HepG2 (cell line): Measurements from ENCODE around the gene PTGDR2. TPM values are rescaled to one million over a fixed set of nuclear protein-coding genes. Genes with fewer than 3 reads are reported as not detected.

ENCODE experiments used
- KDM2A ChIP-seq: sonication (generic); formaldehyde crosslinking; IDR thresholded peaks from 2 replicates; pipeline ENCODE4 v1.4.0; 2020; ENCODE audit warnings: low read depth, missing genetic modification reagents, borderline replicate concordance
- MTF1 ChIP-seq: sonication (generic); formaldehyde crosslinking; IDR thresholded peaks from 2 replicates; pipeline ENCODE4 v1.5.0; 2020; ENCODE audit warnings: missing genetic modification reagents
- PCBP1 ChIP-seq: fragments of 200-400 bp; formaldehyde crosslinking; IDR thresholded peaks from 2 replicates; pipeline ENCODE4 v1.6.1; 2017; ENCODE audit warnings: mild to moderate bottlenecking, low read depth, low read length, borderline replicate concordance
- ZBTB21 ChIP-seq: sonication (generic); formaldehyde crosslinking; IDR thresholded peaks from 2 replicates; pipeline ENCODE4 v1.4.0; 2020; ENCODE audit warnings: missing genetic modification reagents
- ZNF329 ChIP-seq: sonication (generic); formaldehyde crosslinking; IDR thresholded peaks from 2 replicates; pipeline ENCODE4 v1.9.0; 2021; ENCODE audit warnings: low read depth, mild to moderate bottlenecking, missing genetic modification reagents
- ZNF337 ChIP-seq: sonication (generic); formaldehyde crosslinking; IDR thresholded peaks from 2 replicates; pipeline ENCODE4 v1.5.1; 2020; ENCODE audit warnings: missing genetic modification reagents, low read depth, mild to moderate bottlenecking, borderline replicate concordance
- polyA plus RNA-seq, 8 experiments: library from polyadenylated mRNA; depleted of rRNA in 3 of 8; stranded (reverse) in 7 of 8; unstranded in 1 of 8; fragments of >200 nt; fragmentation: Illumina TruSeq in 4 of 8; extraction: Trizol in 4 of 8; gene quantifications; 2 replicates each; pipeline versions ENCODE4 v1.2.1 to v1.2.3, GENCODE V29; 2011 to 2016; ENCODE audit warnings: low read depth in 4 of 8, missing spikeins in 1 of 8, mixed read lengths in 1 of 8; ENCODE audit not compliant: insufficient read depth in 1 of 8
- total RNA-seq, 5 experiments: library from RNA; depleted of rRNA; stranded (reverse); fragments of >200 nt; fragmentation: Illumina TruSeq; extraction: Trizol; gene quantifications; 2 replicates each; pipeline ENCODE4 v1.2.3, GENCODE V29; 2016; ENCODE audit warnings: low read depth in 1 of 5
- TF ChIP-seq, protein P1 (sequence below): sonication (generic); formaldehyde crosslinking; IDR thresholded peaks from 2 replicates; pipeline ENCODE4 v1.4.0; 2020; ENCODE audit warnings: missing genetic modification reagents, borderline replicate concordance
- TF ChIP-seq, protein P2 (sequence below): sonication (generic); formaldehyde crosslinking; IDR thresholded peaks from 2 replicates; pipeline ENCODE4 v1.4.0; 2020; ENCODE audit warnings: missing genetic modification reagents
- TF ChIP-seq, protein P3 (sequence below): sonication (generic); formaldehyde crosslinking; IDR thresholded peaks from 2 replicates; pipeline ENCODE4 v1.4.0; 2020; ENCODE audit warnings: missing genetic modification reagents
- TF ChIP-seq, protein P4 (sequence below): sonication (generic); formaldehyde crosslinking; IDR thresholded peaks from 2 replicates; pipeline ENCODE4 v1.5.0; 2020; ENCODE audit warnings: mild to moderate bottlenecking, missing genetic modification reagents
- TF ChIP-seq, protein P5 (sequence below): sonication (generic); formaldehyde crosslinking; IDR thresholded peaks from 2 replicates; pipeline ENCODE4 v1.8.1; 2023; ENCODE audit warnings: mild to moderate bottlenecking, missing genetic modification reagents
- TF ChIP-seq, protein P6 (sequence below): IDR thresholded peaks from 2 replicates; pipeline ENCODE4 v1.6.1; 2016
- TF ChIP-seq, protein P7 (sequence below): sonication (generic); formaldehyde crosslinking; IDR thresholded peaks from 2 replicates; pipeline ENCODE4 v1.9.0; 2021; ENCODE audit warnings: missing genetic modification reagents, borderline replicate concordance

PTGDR2 gene
- total and polyA plus RNA-seq, 2 of the 13 experiments (the other 11 are each of a cell fraction or from before 2014, with no cell fraction given): 1.9 to 2.5 TPM

DNA sequence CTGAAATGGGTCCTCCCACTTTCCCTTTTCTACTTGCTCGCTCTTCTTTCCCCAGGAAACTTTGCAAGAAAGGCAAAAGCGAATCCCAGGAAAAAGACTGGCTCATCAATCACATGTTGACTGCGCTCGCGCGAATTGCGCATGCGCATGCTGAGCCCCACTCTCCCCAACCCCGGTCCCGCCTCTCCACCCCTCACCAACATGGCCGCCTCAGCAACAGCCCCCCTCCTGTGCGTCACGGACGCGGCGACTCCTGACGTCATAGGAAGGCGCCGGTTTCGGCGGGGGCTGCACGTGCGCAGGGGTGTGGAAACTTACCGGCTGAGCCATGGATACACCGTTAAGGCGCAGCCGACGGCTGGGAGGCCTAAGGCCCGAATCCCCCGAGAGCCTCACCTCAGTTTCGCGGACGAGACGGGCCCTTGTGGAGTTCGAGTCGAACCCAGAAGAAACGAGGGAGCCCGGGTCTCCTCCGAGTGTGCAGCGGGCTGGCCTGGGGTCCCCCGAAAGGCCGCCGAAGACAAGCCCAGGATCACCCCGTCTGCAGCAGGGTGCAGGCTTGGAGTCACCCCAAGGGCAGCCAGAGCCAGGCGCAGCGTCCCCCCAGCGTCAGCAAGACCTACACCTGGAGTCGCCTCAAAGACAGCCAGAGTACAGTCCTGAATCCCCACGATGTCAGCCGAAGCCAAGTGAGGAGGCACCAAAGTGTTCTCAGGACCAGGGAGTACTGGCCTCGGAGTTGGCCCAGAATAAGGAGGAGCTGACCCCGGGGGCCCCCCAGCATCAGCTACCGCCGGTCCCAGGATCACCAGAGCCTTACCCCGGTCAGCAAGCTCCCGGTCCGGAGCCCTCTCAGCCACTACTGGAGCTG is 13.7 kb downstream of the PTGDR2 start, which contains the start of gene CCDC86 (continued):
- TF ChIP-seq, protein P1, sequence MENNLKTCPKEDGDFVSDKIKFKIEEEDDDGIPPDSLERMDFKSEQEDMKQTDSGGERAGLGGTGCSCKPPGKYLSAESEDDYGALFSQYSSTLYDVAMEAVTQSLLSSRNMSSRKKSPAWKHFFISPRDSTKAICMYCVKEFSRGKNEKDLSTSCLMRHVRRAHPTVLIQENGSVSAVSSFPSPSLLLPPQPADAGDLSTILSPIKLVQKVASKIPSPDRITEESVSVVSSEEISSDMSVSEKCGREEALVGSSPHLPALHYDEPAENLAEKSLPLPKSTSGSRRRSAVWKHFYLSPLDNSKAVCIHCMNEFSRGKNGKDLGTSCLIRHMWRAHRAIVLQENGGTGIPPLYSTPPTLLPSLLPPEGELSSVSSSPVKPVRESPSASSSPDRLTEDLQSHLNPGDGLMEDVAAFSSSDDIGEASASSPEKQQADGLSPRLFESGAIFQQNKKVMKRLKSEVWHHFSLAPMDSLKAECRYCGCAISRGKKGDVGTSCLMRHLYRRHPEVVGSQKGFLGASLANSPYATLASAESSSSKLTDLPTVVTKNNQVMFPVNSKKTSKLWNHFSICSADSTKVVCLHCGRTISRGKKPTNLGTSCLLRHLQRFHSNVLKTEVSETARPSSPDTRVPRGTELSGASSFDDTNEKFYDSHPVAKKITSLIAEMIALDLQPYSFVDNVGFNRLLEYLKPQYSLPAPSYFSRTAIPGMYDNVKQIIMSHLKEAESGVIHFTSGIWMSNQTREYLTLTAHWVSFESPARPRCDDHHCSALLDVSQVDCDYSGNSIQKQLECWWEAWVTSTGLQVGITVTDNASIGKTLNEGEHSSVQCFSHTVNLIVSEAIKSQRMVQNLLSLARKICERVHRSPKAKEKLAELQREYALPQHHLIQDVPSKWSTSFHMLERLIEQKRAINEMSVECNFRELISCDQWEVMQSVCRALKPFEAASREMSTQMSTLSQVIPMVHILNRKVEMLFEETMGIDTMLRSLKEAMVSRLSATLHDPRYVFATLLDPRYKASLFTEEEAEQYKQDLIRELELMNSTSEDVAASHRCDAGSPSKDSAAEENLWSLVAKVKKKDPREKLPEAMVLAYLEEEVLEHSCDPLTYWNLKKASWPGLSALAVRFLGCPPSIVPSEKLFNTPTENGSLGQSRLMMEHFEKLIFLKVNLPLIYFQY (CRISPR knock-in tag): 0 out of 2 replicates have a peak, but pooled peaks have one; percentile 43
- TF ChIP-seq, protein P2, sequence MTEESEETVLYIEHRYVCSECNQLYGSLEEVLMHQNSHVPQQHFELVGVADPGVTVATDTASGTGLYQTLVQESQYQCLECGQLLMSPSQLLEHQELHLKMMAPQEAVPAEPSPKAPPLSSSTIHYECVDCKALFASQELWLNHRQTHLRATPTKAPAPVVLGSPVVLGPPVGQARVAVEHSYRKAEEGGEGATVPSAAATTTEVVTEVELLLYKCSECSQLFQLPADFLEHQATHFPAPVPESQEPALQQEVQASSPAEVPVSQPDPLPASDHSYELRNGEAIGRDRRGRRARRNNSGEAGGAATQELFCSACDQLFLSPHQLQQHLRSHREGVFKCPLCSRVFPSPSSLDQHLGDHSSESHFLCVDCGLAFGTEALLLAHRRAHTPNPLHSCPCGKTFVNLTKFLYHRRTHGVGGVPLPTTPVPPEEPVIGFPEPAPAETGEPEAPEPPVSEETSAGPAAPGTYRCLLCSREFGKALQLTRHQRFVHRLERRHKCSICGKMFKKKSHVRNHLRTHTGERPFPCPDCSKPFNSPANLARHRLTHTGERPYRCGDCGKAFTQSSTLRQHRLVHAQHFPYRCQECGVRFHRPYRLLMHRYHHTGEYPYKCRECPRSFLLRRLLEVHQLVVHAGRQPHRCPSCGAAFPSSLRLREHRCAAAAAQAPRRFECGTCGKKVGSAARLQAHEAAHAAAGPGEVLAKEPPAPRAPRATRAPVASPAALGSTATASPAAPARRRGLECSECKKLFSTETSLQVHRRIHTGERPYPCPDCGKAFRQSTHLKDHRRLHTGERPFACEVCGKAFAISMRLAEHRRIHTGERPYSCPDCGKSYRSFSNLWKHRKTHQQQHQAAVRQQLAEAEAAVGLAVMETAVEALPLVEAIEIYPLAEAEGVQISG (CRISPR knock-in tag): peak; percentile 94
- TF ChIP-seq, protein P3, sequence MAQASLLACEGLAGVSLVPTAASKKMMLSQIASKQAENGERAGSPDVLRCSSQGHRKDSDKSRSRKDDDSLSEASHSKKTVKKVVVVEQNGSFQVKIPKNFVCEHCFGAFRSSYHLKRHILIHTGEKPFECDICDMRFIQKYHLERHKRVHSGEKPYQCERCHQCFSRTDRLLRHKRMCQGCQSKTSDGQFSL: peak; percentile 95
- TF ChIP-seq, protein P4, sequence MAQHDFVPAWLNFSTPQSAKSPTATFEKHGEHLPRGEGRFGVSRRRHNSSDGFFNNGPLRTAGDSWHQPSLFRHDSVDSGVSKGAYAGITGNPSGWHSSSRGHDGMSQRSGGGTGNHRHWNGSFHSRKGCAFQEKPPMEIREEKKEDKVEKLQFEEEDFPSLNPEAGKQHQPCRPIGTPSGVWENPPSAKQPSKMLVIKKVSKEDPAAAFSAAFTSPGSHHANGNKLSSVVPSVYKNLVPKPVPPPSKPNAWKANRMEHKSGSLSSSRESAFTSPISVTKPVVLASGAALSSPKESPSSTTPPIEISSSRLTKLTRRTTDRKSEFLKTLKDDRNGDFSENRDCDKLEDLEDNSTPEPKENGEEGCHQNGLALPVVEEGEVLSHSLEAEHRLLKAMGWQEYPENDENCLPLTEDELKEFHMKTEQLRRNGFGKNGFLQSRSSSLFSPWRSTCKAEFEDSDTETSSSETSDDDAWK: no peak
- TF ChIP-seq KDM2A (CRISPR knock-in tag) (peak; percentile 96), ZNF329 (no peak), ZBTB21 (CRISPR knock-in tag) (peak; percentile 99), MTF1 (CRISPR knock-in tag) (peak; percentile 78; the same call in 1 of the 2 replicates), PCBP1 (peak; percentile 86; the same call in 1 of the 2 replicates), ZNF337 (CRISPR knock-in tag) (0 out of 2 replicates have a peak, but pooled peaks have one; percentile 69)
- TF ChIP-seq, protein P5, sequence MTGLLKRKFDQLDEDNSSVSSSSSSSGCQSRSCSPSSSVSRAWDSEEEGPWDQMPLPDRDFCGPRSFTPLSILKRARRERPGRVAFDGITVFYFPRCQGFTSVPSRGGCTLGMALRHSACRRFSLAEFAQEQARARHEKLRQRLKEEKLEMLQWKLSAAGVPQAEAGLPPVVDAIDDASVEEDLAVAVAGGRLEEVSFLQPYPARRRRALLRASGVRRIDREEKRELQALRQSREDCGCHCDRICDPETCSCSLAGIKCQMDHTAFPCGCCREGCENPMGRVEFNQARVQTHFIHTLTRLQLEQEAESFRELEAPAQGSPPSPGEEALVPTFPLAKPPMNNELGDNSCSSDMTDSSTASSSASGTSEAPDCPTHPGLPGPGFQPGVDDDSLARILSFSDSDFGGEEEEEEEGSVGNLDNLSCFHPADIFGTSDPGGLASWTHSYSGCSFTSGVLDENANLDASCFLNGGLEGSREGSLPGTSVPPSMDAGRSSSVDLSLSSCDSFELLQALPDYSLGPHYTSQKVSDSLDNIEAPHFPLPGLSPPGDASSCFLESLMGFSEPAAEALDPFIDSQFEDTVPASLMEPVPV: no peak
- TF ChIP-seq, protein P6, sequence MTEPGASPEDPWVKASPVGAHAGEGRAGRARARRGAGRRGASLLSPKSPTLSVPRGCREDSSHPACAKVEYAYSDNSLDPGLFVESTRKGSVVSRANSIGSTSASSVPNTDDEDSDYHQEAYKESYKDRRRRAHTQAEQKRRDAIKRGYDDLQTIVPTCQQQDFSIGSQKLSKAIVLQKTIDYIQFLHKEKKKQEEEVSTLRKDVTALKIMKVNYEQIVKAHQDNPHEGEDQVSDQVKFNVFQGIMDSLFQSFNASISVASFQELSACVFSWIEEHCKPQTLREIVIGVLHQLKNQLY (CRISPR knock-in tag): peak; percentile 85
- TF ChIP-seq, protein P7, sequence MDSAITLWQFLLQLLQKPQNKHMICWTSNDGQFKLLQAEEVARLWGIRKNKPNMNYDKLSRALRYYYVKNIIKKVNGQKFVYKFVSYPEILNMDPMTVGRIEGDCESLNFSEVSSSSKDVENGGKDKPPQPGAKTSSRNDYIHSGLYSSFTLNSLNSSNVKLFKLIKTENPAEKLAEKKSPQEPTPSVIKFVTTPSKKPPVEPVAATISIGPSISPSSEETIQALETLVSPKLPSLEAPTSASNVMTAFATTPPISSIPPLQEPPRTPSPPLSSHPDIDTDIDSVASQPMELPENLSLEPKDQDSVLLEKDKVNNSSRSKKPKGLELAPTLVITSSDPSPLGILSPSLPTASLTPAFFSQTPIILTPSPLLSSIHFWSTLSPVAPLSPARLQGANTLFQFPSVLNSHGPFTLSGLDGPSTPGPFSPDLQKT: no peak
